ENCODE data around the gene IL1RAP. TPM values are rescaled to one million over a fixed set of nuclear protein-coding genes. Genes with fewer than 3 reads are reported as not detected.
A peak's percentile ranks its signal among the peaks of the same experiment; 100 is the strongest.
"Not testable (repeated sequence)": the region's sequence is repeated elsewhere in the genome, so short reads cannot be mapped to it uniquely, and the experiment has no call there.

IL1RAP gene, protein sequence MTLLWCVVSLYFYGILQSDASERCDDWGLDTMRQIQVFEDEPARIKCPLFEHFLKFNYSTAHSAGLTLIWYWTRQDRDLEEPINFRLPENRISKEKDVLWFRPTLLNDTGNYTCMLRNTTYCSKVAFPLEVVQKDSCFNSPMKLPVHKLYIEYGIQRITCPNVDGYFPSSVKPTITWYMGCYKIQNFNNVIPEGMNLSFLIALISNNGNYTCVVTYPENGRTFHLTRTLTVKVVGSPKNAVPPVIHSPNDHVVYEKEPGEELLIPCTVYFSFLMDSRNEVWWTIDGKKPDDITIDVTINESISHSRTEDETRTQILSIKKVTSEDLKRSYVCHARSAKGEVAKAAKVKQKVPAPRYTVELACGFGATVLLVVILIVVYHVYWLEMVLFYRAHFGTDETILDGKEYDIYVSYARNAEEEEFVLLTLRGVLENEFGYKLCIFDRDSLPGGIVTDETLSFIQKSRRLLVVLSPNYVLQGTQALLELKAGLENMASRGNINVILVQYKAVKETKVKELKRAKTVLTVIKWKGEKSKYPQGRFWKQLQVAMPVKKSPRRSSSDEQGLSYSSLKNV
- total RNA-seq = 6.8 TPM
- long read RNA-seq, partial matches to known transcripts = 0 of 1 reads
- long read RNA-seq, other reads (novel, unspliced or antisense) = 0 of 1 reads

GRCh38 chr3:190513409-190514370 is at the start of gene IL1RAP:
Gene IL1RAP (plus strand): TSS chr3:190514085. CDS start chr3:190564290, 50,205 bp downstream.
- DNase-seq (ENCODE audit: missing footprints) (peak; percentile 96), ATAC-seq (peak; percentile 97)
- intact Hi-C loops (cut with DNase I) = loop anchor here (5.0 kb wide), 1 partner anchor 184 kb away; no protein-coding TSS in a partner anchor

DNA sequence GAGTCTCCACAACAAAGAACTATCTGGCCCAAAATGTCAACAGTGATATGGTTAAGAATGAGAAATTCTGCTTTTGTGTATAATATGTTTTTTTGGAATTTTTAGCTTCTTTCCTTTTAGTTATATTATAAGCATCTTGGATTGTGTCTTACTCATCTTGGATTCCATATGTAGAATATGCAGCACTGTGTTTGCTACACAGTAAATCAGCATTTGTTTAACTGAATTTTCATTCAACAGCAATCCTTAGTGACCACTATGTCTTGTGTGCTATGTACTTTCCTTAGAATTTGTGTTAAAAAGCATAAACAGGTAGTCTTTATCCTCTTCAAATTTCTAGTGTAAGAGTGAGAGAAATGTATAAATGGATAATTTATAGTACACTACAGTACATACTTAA is 46.0 kb upstream of the IL1RAP start:
- intact Hi-C loops (cut with DNase I) = no loop called here
- DNase-seq (ENCODE audit: missing footprints) (no peak), ATAC-seq (no peak)

DNA sequence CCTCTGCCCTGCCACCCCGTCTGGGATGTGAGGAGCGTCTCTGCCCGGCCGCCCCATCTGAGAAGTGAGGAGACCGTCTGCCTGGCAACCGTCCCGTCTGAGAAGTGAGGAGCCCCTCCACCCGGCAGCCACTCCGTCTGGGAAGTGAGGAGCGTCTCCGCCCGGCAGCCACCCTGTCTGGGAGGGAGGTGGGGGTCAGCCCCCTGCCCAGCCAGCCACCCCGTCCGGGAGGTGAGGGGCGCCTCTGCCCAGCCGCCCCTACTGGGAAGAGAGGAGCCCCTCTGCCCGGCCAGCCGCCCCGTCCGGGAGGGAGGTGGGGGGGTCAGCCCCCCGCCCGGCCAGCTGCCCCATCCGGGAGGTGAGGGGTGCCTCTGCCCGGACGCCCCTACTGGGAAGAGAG is 40.6 kb upstream of the IL1RAP start:
- ATAC-seq; intact Hi-C loops (cut with DNase I); DNase-seq (ENCODE audit: missing footprints): not testable (repeated sequence)

- ATAC-seq (no peak), DNase-seq (ENCODE audit: missing footprints) (no peak)
- intact Hi-C loops (cut with DNase I) = no loop called here
These were observed 32.1 kb upstream of the IL1RAP start for GRCh38 chr3:190481779-190482178.

- no peak for DNase-seq (ENCODE audit: missing footprints)
- intact Hi-C loops (cut with DNase I) = no loop called here
- no peak for ATAC-seq
These were observed 27.9 kb upstream of the IL1RAP start for GRCh38 chr3:190485830-190486532.

GRCh38 chr3:190486533-190486864 is 27.4 kb upstream of the IL1RAP start:
- ATAC-seq (no peak), DNase-seq (ENCODE audit: missing footprints) (no peak)
- intact Hi-C loops (cut with DNase I) = no loop called here

- intact Hi-C loops (cut with DNase I) = no loop called here
- no peak for ATAC-seq
- no peak for DNase-seq (ENCODE audit: missing footprints)
These were observed 26.8 kb upstream of the IL1RAP start for GRCh38 chr3:190486908-190487607.

- DNase-seq (ENCODE audit: missing footprints) (peak; percentile 72), ATAC-seq (peak; percentile 86)
- intact Hi-C loops (cut with DNase I) = loop anchor here (10.0 kb wide), 1 partner anchor 373 kb away; the partner anchor contains the start of gene GMNC
These were observed 22.3 kb upstream of the IL1RAP start for GRCh38 chr3:190491533-190492054.

DNA sequence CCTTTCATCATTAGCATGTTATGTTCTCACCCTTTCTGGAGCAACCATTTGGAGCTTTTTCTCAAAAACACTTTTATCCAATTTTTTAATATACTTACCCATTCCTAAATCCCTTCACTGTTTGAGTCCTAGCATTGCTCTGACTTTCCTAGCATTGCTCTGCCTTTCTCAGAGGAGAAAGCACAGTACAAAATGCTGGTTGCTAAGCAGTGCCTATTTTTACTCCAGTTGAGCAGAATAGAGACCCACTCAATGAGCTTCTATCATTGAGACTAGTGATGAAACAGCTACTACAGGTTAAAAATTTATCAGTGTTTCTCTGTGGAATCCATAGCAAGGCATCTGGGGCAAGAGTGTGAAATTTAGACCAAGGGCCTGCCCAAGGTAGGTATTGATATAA is 21.8 kb upstream of the IL1RAP start:
- DNase-seq (ENCODE audit: missing footprints) (no peak), ATAC-seq (peak; percentile 63)
- intact Hi-C loops (cut with DNase I) = loop anchor here (10.0 kb wide), 1 partner anchor 373 kb away; the partner anchor contains the start of gene GMNC

DNA sequence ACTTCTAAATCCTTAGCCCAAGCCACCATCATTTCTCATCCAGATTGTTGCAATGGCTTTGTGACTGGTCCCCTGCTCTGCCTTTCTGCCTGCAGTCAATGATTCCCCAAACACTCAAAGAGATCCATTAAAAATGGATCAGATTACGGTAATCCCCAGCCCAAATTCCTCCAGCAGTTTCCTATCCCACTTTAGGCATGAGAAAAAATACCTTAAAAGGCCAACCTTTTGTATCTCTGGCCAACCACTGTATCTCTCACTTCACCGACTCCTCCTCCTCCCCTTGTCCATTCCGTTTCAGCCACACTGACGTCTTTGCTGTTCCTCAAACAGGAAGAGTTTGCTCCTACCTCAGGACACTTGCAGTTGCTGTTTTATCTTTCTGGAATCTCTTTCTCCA is 20.9 kb upstream of the IL1RAP start:
- DNase-seq (ENCODE audit: missing footprints) (no peak), ATAC-seq (no peak)
- intact Hi-C loops (cut with DNase I) = loop anchor here (10.0 kb wide), 1 partner anchor 372 kb away; the partner anchor contains the start of gene GMNC

- ATAC-seq (no peak), DNase-seq (ENCODE audit: missing footprints) (no peak)
- intact Hi-C loops (cut with DNase I) = loop anchor here (10.0 kb wide), 1 partner anchor 370 kb away; the partner anchor contains the start of gene GMNC
These were observed 19.0 kb upstream of the IL1RAP start for GRCh38 chr3:190494907-190495306.

DNA sequence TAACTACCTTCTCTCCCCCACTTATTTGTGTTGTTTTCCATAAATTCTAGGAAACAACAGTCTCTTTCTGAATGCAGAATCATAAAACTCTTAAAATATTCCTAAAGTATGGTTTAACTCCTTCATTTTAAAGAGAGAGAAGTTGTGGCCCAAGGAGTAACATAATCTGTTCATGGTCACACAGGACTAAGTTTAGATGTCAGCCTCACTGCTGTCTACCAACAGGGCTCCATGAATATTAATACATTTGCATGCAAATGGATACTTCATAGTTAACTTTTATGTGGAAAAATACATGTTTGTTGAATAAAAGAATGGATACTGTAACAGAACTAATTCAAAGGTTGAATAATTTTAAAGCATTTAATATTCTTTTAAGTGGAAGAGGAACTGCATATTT is 18.5 kb upstream of the IL1RAP start:
- intact Hi-C loops (cut with DNase I) = loop anchor here (10.0 kb wide), 1 partner anchor 369 kb away; the partner anchor contains the start of gene GMNC
- DNase-seq (ENCODE audit: missing footprints) = no peak
- no peak for ATAC-seq

DNA sequence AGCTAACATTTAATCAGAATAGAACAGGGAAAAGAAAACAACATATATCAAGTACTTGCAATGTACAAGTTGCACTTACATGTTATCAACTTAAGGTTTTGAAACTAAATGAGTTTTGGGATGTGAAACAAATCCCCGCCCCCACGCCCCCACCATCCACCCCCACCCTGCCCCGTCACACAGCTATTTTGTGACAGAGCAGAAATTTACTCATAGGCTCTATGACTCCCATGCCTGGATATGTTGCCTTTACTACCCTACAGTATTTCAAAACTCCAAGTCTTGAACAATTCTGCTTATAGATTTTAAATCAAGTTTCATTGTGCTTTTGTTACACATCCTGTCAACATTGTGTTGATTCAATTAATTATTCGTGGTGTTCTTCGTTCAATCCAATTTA is 18.1 kb upstream of the IL1RAP start:
- DNase-seq (ENCODE audit: missing footprints) (no peak), ATAC-seq (no peak)
- intact Hi-C loops (cut with DNase I) = loop anchor here (10.0 kb wide), 1 partner anchor 369 kb away; the partner anchor contains the start of gene GMNC

GRCh38 chr3:190496859-190497258 is 17.0 kb upstream of the IL1RAP start:
- no peak for ATAC-seq
- intact Hi-C loops (cut with DNase I) = loop anchor here (10.0 kb wide), 1 partner anchor 368 kb away; the partner anchor contains the start of gene GMNC

GRCh38 chr3:190497811-190498210 is 16.1 kb upstream of the IL1RAP start:
- no peak for DNase-seq (ENCODE audit: missing footprints)
- intact Hi-C loops (cut with DNase I) = loop anchor here (10.0 kb wide), 1 partner anchor 367 kb away; the partner anchor contains the start of gene GMNC
- ATAC-seq = peak; percentile 88

More at GRCh38 chr3:190496859-190497258, 17.0 kb upstream of the IL1RAP start:
- DNase-seq (ENCODE audit: missing footprints) = no peak

GRCh38 chr3:190498293-190498692 is 15.6 kb upstream of the IL1RAP start:
- ATAC-seq (no peak), DNase-seq (ENCODE audit: missing footprints) (no peak)
- intact Hi-C loops (cut with DNase I) = loop anchor here (10.0 kb wide), 1 partner anchor 367 kb away; the partner anchor contains the start of gene GMNC

- intact Hi-C loops (cut with DNase I) = loop anchor here (10.0 kb wide), 1 partner anchor 366 kb away; the partner anchor contains the start of gene GMNC
- no peak for DNase-seq (ENCODE audit: missing footprints)
- ATAC-seq = no peak
These were observed 14.8 kb upstream of the IL1RAP start for GRCh38 chr3:190499122-190499521.

All from Right ventricle myocardium inferior (tissue), 1 donor.